Subcutaneous adipose tissue (tissue), 4 donors: ENCODE results near the gene LYPD6. TPM values are rescaled to one million over a fixed set of nuclear protein-coding genes. Genes with fewer than 3 reads are reported as not detected.

ENCODE experiments used
- total RNA-seq, 4 donors: library from RNA; depleted of rRNA; stranded (reverse); fragments of >200 nt; gene quantifications; one replicate each; pipeline ENCODE4 v1.1.0, GENCODE V29; 2016
- TF ChIP-seq, protein P1 (sequence below): fragments of 450-650 bp; IDR thresholded peaks from one replicate; pipeline ENCODE4 v1.5.1; 2016; ENCODE audit warnings: low read depth, mild to moderate bottlenecking, control low read depth, antibody characterized with exemption, moderate library complexity

LYPD6 gene
- total RNA-seq, 4 donors from 2014 or later: under 0.01 to 0.65 TPM; not detected in 2

DNA sequence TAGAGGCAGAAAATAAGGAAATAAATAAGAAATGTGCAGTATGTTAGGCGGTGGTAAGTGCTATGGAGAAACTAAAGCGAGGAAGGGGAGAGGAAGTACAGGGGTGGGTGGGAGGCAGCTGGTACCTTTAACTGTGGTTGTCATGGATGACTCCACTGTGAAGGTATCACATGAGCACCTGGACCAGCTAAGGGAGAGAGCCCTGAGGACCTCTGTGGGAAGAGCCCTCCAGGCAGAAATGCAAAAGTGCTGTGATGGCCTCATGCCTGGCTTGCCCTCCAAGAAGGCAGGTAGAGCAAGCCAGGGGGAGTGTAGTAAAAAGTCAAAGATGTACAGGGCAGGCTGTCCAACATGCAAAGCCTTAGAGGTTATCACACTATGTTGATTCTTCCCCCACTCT lies 17.9 kb downstream of the LYPD6 start:
- TF ChIP-seq, protein P1, sequence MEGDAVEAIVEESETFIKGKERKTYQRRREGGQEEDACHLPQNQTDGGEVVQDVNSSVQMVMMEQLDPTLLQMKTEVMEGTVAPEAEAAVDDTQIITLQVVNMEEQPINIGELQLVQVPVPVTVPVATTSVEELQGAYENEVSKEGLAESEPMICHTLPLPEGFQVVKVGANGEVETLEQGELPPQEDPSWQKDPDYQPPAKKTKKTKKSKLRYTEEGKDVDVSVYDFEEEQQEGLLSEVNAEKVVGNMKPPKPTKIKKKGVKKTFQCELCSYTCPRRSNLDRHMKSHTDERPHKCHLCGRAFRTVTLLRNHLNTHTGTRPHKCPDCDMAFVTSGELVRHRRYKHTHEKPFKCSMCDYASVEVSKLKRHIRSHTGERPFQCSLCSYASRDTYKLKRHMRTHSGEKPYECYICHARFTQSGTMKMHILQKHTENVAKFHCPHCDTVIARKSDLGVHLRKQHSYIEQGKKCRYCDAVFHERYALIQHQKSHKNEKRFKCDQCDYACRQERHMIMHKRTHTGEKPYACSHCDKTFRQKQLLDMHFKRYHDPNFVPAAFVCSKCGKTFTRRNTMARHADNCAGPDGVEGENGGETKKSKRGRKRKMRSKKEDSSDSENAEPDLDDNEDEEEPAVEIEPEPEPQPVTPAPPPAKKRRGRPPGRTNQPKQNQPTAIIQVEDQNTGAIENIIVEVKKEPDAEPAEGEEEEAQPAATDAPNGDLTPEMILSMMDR: no peak

DNA sequence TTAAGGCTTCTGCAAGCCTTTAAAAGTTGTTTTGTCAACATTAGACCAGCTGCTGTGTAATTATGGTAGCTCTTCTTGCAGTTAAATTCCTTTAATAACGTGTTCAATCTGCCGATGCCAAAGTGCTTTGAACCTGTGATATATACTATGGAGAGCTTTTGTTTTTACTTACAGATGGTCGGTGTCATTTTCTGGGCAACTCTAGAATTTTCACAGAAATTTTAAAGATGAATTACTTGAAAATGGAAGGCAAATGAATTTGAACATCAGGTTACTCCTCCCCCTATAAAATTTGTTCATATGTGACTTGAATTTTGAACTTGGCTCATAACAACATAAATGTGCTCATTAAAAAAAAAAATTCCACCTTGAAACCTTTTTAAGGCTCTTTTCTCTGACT lies 23.0 kb downstream of the LYPD6 start:
- TF ChIP-seq, protein P1: no peak

DNA sequence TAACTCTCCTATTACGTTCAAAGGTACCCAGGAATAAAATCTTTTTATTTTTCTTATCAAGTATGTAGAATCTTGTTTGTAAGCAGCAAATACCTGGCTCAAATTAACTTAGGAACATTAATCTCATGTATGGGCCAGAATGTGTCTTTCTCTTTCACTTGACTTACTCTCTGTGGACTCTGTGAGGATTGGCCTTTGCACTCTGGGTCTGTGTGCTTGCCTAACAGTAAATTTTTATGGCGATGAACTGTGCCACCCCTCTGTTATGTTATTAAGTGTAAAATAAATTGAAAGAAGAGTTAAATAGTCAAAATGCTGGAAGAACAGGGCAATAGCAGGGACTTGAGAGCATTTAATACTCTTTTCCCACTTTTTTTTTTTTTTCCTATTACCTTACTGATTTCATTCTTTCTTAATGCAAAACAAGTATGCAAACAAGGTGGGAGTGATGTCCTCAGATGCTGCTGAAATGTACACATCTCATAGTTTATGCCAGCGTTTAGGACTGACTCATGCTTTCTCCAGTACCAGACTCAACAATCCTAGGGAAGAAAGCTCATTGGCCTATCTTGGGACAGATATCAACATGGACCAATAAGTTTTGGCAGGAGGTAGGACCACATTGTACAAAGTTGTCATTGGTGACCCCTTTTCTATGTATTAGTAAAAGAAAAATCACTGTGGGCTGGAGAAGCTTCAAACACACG lies 25.5 kb downstream of the LYPD6 start:
- TF ChIP-seq, protein P1: no peak

DNA sequence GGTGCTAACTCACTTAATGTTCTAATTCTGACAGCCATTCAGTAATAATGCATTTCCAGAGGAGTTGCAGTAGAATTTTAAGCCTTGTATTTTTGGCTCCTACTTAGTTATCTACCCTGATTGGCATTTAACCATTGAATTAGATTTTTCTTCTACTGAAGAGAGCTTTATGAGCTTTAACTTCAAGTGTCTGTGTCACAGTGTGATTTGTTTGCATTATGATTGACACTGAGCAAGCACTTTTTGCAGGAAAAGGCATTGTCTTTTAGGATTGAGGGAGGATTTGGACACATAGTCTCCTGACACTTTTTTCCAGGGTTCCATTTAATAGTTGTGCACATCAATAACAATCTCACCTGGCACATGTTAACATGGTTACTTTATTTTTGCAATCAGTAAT lies 26.7 kb downstream of the LYPD6 start:
- TF ChIP-seq, protein P1: no peak

DNA sequence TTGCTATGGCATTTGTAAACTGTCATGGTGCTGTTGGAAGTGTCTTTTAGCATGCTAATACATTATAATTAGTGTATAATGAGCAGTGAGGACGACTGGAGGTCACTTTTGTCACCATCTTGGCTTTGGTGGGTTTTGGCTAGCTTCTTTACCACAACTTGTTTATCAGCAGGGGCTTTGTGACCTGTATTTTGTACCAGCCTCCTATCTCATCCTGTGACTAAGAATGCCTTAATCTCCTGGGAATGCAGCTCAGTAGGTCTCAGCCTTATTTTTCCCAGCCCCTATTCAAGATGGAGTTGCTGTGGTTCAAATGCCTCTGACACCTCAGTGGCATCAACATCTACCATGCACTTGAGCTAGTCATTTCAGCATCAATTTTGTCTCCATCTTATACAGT lies 29.7 kb downstream of the LYPD6 start:
- TF ChIP-seq, protein P1: no peak

DNA sequence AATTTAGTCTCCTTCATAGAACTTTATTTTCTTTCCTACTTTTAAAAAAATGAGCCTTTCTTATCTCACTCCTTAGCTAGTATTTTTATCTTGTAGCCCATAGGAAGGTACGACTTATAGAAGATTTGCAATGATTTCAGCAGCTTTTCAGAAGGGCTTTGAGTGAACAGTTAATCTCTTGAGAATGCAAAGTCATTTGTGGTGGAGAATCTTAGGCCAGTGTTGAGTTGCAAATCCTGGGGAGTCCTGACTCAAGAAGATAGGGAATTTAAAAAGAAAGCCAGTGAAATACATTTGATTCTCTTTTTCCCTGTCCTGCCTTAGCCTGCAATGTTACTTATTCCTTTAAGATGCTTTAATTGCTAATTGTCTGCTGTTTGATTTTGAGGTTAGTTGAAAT lies 33.6 kb downstream of the LYPD6 start:
- TF ChIP-seq, protein P1: no peak

DNA sequence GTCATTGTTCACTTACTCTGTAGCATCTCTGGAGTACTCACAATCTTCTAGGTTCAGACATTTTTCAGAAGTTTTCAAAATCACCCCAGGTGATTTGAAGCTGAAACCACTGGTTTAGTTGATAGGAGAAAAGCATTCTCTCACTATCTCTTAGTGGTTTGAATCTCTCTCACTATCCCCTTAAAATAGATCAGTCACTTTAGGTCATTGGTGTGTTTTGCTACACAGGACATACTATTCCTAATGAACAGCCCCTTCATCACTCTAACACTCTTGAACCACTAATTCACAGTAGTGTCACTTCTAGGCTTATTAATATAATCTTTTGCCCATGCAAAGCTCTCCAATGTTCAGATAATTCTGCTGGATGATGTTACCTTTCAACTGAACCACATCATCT lies 34.5 kb downstream of the LYPD6 start:
- TF ChIP-seq, protein P1: no peak
